Left forelimb (tissue), 1 donor: ENCODE data around the gene PCNX4.

Experiments
- DNase-seq: peaks from one replicate; pipeline ENCODE4 v3.0.0-alpha.2; 2018; ENCODE audit warnings: low spot score

PCNX4 gene

GRCh38 chr14:60174352-60175254 is 82.9 kb downstream of the PCNX4 start:
- no peak for DNase-seq

- no peak for DNase-seq
Observed at GRCh38 chr14:60175255-60175902, 83.7 kb downstream of the PCNX4 start.

GRCh38 chr14:60178164-60178563 is 86.4 kb downstream of the PCNX4 start:
- DNase-seq = no peak

GRCh38 chr14:60178820-60179219 is 87.1 kb downstream of the PCNX4 start:
- no peak for DNase-seq

GRCh38 chr14:60179431-60179869 is 87.7 kb downstream of the PCNX4 start:
- DNase-seq = no peak

GRCh38 chr14:60183138-60183537 is 91.4 kb downstream of the PCNX4 start:
- DNase-seq = no peak

GRCh38 chr14:60183741-60184140 is 92.0 kb downstream of the PCNX4 start:
- DNase-seq = no peak

GRCh38 chr14:60184146-60184904 is 92.6 kb downstream of the PCNX4 start:
- no peak for DNase-seq

- no peak for DNase-seq
Observed at GRCh38 chr14:60184905-60185555, 93.3 kb downstream of the PCNX4 start.

GRCh38 chr14:60188115-60188514 is 96.4 kb downstream of the PCNX4 start:
- no peak for DNase-seq

- DNase-seq = no peak
Observed at GRCh38 chr14:60188696-60189095, 97.0 kb downstream of the PCNX4 start.

- no peak for DNase-seq
Observed at GRCh38 chr14:60189923-60190840, 98.5 kb downstream of the PCNX4 start.

GRCh38 chr14:60195179-60195810 is 103.6 kb downstream of the PCNX4 start:
- no peak for DNase-seq

GRCh38 chr14:60196291-60196690 is 104.6 kb downstream of the PCNX4 start:
- no peak for DNase-seq

GRCh38 chr14:60197629-60198303 is 106.0 kb downstream of the PCNX4 start:
- DNase-seq = no peak

GRCh38 chr14:60199321-60199720 is 107.6 kb downstream of the PCNX4 start:
- no peak for DNase-seq

- no peak for DNase-seq
Observed at GRCh38 chr14:60204104-60204842, 112.5 kb downstream of the PCNX4 start.

- DNase-seq = no peak
Observed at GRCh38 chr14:60204843-60205774, 113.4 kb downstream of the PCNX4 start.
